ENCODE data around the gene BSND. TPM values are rescaled to one million over a fixed set of nuclear protein-coding genes. Genes with fewer than 3 reads are reported as not detected.

BSND gene
- total RNA-seq, 1 donor = not detected

GRCh38 chr1:54989968-54990810 is 8.5 kb upstream of the BSND start:
- no peak overlapping the region for H3K4me3 ChIP-seq (ENCODE audit: low read depth, low read length)
- peak; percentile 35 for DNase-seq (ENCODE audit: low read depth)
- TF ChIP-seq, protein P1, sequence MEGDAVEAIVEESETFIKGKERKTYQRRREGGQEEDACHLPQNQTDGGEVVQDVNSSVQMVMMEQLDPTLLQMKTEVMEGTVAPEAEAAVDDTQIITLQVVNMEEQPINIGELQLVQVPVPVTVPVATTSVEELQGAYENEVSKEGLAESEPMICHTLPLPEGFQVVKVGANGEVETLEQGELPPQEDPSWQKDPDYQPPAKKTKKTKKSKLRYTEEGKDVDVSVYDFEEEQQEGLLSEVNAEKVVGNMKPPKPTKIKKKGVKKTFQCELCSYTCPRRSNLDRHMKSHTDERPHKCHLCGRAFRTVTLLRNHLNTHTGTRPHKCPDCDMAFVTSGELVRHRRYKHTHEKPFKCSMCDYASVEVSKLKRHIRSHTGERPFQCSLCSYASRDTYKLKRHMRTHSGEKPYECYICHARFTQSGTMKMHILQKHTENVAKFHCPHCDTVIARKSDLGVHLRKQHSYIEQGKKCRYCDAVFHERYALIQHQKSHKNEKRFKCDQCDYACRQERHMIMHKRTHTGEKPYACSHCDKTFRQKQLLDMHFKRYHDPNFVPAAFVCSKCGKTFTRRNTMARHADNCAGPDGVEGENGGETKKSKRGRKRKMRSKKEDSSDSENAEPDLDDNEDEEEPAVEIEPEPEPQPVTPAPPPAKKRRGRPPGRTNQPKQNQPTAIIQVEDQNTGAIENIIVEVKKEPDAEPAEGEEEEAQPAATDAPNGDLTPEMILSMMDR (IDR thresholded peaks at IDR 0.05; ENCODE audit: insufficient read depth, low read length) = no peak

DNA sequence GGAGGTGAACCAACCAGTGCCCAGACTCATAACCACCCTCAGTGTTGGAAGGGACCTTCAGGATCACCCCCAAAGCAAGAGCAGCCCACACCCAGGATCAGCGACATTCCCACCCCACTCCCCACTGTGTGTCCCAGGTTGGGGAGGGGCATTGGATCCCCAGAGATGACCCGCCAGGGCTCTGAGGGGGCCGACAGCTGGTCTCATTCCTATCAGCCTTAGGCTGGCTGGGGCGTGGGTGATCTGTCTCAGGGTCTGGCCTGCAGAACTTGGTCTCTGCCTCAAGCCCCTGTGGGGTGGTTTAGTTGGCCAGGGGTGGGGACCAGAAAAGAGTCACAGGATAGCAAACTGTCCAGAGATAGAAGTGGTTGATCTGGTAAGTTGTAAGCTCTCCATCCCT is 7.8 kb upstream of the BSND start:
- no peak for DNase-seq (ENCODE audit: low read depth)
- TF ChIP-seq, protein P1 (IDR thresholded peaks at IDR 0.05; ENCODE audit: insufficient read depth, low read length) = no peak
- H3K4me3 ChIP-seq (ENCODE audit: low read depth, low read length) = no peak overlapping the region

DNA sequence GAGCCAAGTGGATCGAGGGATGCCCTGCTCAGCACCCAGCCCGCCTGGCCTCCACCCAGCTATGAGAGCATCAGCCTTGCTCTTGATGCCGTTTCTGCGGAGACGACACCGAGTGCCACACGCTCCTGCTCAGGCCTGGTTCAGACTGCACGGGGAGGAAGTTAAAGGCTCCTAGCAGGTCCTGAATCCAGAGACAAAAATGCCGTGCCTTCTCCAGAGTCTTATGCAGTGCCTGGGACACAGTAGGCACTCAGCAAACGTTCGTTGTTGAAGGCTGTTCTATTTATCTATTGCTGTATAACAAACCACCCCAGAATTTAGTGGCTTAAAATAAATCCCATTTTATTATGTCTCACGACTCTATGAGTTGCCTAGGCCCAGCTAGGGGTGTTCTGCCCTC is 6.8 kb upstream of the BSND start:
- TF ChIP-seq, protein P1 (IDR thresholded peaks at IDR 0.05; ENCODE audit: insufficient read depth, low read length) = no peak
- no peak overlapping the region for H3K4me3 ChIP-seq (ENCODE audit: low read depth, low read length)
- no peak for DNase-seq (ENCODE audit: low read depth)

DNA sequence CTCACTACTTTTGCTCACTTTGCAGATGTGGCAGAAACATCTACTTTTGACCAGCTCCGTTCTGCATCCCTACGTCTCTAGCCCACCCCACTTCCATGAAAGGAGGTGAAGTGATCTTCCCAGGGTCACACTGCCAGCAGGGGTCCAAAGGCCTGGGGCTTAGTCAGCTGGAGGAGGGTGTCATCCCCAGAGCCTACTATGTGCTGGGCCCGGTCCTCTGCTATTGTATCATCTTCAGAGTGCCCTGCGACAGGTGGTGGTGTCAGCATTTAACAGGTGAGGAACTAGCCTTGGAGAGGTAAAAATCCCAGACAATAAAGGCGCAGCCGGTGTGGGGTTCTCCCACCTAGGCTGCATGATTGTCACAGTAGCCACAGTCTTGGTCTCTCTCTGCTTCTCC is 5.6 kb upstream of the BSND start:
- DNase-seq (ENCODE audit: low read depth) = no peak
- TF ChIP-seq, protein P1 (IDR thresholded peaks at IDR 0.05; ENCODE audit: insufficient read depth, low read length) = no peak
- no peak overlapping the region for H3K4me3 ChIP-seq (ENCODE audit: low read depth, low read length)

DNA sequence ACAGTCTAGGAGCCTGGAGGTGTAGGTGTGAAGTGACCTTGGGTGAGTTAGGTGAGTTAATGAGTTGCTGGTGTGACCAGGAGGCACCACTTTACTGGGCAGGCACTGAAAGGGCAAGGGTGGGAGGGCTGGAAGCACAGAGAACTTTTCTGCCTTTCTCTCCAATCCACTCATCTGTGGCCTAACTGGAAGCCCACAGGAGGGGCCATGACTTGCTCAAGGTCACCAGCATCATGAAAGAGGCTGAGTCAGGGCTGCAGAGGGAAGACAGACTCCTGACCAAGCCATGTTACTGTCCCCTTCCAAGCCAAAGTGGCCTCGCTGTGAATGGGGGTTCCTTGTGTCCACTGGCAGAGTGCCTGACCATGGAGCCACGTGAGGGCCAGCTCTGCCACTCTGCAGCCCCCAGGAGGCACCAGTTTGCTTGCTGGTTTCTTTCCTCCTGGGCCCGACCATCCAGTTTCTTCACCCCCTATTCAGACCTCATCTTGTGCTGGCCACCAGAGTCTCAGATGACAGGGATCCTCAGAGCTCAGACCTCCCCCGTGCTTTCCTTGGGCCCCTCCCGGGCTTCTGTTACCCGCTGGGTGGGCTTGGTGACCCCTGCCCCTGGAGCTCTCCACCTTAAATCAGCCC is 4.3 kb upstream of the BSND start:
- H3K4me3 ChIP-seq (ENCODE audit: low read depth, low read length) = no peak overlapping the region
- DNase-seq (ENCODE audit: low read depth) = no peak
- TF ChIP-seq, protein P1 (IDR thresholded peaks at IDR 0.05; ENCODE audit: insufficient read depth, low read length) = no peak

GRCh38 chr1:54995013-54995760 is 3.5 kb upstream of the BSND start:
- DNase-seq (ENCODE audit: low read depth) = no peak
- TF ChIP-seq, protein P1 (IDR thresholded peaks at IDR 0.05; ENCODE audit: insufficient read depth, low read length) = no peak
- H3K4me3 ChIP-seq (ENCODE audit: low read depth, low read length) = no peak overlapping the region

Measured in fibroblast of the aortic adventitia (primary cell).